Measurements from ENCODE around the gene CCDC97.

The CCDC97 gene

GRCh38 chr19:41298348-41298964 is 11.5 kb upstream of the CCDC97 start:
- DNase-seq (ENCODE audit: low read depth), result peak; percentile 82
- no peak for TF ChIP-seq CTCF (IDR thresholded peaks at IDR 0.05; ENCODE audit: low read depth, low read length, missing control alignments)
- H3K4me3 ChIP-seq (ENCODE audit: low read depth, low read length), result no peak overlapping the region
- in situ Hi-C loops (cut with HindIII; ENCODE audit: low sequenced_read_pairs), result no loop called here

DNA sequence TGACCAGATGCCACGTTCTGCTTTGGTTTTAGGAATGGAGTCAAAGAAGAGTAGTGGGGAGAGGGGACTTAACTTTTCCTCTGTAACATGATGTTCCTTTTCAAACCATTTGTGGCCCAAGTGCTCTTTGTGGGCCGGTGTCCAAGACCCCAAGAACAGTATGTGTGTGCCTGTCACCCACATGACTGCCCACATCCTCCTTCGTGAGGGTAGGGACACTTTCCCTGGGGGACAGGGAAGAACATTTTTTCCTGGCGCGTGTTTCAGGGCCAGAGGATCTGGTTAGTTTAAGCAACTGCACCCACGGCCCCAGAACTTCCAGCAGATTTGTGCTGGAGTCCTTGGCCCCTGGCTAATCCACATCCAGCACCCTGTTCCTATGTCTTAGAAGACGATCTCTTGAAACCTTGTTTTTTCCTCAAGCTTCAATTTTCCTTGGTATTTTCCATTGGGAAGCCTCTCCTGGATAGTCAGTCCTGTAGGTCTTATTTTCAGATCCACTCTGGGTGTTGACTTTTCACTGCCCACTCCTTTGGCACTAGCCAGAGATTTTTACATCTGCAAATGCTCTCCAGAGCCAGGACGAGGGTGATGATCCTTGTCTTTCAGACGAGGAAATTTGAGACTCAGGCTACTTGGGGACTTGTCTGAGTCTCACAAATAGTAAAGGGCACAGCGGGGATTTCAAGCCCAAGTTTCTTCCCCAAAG is 10.8 kb upstream of the CCDC97 start:
- TF ChIP-seq CTCF (IDR thresholded peaks at IDR 0.05; ENCODE audit: low read depth, low read length, missing control alignments), result no peak
- in situ Hi-C loops (cut with HindIII; ENCODE audit: low sequenced_read_pairs), result no loop called here
- no peak overlapping the region for H3K4me3 ChIP-seq (ENCODE audit: low read depth, low read length)
- DNase-seq (ENCODE audit: low read depth), result no peak

GRCh38 chr19:41299755-41300089 is 10.2 kb upstream of the CCDC97 start:
- in situ Hi-C loops (cut with HindIII; ENCODE audit: low sequenced_read_pairs), result no loop called here
- no peak overlapping the region for H3K4me3 ChIP-seq (ENCODE audit: low read depth, low read length)
- no peak for DNase-seq (ENCODE audit: low read depth)
- TF ChIP-seq CTCF (IDR thresholded peaks at IDR 0.05; ENCODE audit: low read depth, low read length, missing control alignments), result no peak

- DNase-seq (ENCODE audit: low read depth), result no peak
- no peak overlapping the region for H3K4me3 ChIP-seq (ENCODE audit: low read depth, low read length)
- in situ Hi-C loops (cut with HindIII; ENCODE audit: low sequenced_read_pairs), result no loop called here
- no peak for TF ChIP-seq CTCF (IDR thresholded peaks at IDR 0.05; ENCODE audit: low read depth, low read length, missing control alignments)
Observed at GRCh38 chr19:41300555-41300954, 9.4 kb upstream of the CCDC97 start.

- no peak for DNase-seq (ENCODE audit: low read depth)
- in situ Hi-C loops (cut with HindIII; ENCODE audit: low sequenced_read_pairs), result no loop called here
- no peak for TF ChIP-seq CTCF (IDR thresholded peaks at IDR 0.05; ENCODE audit: low read depth, low read length, missing control alignments)
- H3K4me3 ChIP-seq (ENCODE audit: low read depth, low read length), result no peak overlapping the region
Observed at GRCh38 chr19:41302624-41303351, 7.2 kb upstream of the CCDC97 start.

- in situ Hi-C loops (cut with HindIII; ENCODE audit: low sequenced_read_pairs), result no loop called here
- no peak for TF ChIP-seq CTCF (IDR thresholded peaks at IDR 0.05; ENCODE audit: low read depth, low read length, missing control alignments)
- no peak overlapping the region for H3K4me3 ChIP-seq (ENCODE audit: low read depth, low read length)
- no peak for DNase-seq (ENCODE audit: low read depth)
Observed at GRCh38 chr19:41303954-41304353, 6.0 kb upstream of the CCDC97 start.

Data from astrocyte of the cerebellum (primary cell).